GM21737 (cell line): ENCODE data around the gene SEL1L3.

Source experiments
- ATAC-seq: cut with Tn5 transposase; IDR thresholded peaks from one replicate; pipeline ENCODE4 v1.9.1; 2021; ENCODE audit warnings: mild to moderate bottlenecking, moderate library complexity; ENCODE audit not compliant: unreplicated experiment

SEL1L3 gene

GRCh38 chr4:25795566-25796454 is 67.0 kb downstream of the SEL1L3 start:
- no peak for ATAC-seq

GRCh38 chr4:25795091-25795490 is 67.7 kb downstream of the SEL1L3 start:
- ATAC-seq, result no peak

DNA sequence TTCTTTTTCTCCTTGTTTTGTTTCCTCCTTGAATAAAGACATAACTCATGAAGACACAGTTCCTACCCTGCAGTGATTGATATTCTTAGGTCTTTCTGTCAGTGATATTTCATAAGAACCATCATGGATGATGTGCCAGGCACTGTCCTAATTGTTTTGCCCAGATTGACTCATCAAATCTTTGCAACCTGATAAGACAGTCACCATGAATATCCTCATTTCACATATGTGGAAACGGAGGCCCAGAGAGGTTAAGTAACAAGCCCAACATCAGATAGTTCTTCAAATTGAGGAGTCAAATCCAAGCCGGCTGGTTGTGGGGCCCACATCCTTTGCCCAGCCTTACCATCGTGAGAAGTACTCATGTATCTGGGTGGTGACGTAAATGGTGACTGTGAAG is 69.9 kb downstream of the SEL1L3 start:
- ATAC-seq, result no peak

- ATAC-seq, result no peak
These were observed 70.5 kb downstream of the SEL1L3 start for GRCh38 chr4:25792200-25792791.

GRCh38 chr4:25790024-25790423 is 72.8 kb downstream of the SEL1L3 start:
- ATAC-seq, result no peak

GRCh38 chr4:25788703-25789238 is 74.0 kb downstream of the SEL1L3 start:
- ATAC-seq, result no peak

DNA sequence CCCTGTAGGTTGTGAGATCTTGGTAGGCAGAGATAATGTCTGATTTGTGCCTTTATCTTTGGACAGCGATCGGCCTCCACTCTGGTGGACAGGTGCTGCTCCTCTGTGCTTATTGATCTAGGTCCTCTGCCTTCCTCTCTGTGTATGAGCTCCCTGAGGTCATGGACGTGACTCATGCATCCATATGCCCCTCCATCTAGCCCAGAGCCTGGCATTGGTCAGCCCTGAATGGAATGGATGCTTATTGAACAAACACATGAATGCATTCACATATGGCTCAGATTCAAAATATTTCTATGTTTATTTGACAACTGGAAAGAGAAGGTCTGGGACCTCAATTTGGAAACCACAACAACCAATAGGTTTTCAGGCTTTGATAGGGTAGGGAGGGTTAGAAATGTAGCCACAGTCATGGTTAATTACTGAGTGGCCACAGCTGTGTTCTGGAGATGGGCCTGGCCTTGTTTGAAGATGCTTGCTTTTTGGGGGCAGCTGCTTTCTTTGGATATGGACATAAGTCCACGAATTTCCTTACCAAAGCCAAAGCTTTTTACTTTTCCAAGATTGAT is 76.2 kb downstream of the SEL1L3 start:
- no peak for ATAC-seq

DNA sequence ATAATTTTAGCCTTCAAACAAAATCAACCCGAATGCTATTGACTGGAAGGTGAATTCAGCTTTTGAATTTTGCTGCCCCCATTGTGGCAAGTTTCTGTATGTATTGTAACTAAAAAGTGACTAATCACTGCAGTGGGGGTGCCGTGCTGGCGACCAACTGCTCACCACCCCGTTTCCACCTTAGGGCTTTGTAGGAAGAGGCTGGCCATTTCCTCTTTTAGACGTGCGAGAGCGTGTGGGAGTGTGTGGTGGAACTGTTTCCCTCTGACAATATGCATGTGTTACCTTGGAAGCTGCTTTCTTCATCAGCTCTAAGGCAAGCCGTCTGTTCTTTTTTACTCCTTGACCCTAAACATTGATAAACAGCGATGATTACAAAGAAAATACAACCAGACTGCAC is 78.8 kb downstream of the SEL1L3 start:
- ATAC-seq, result no peak

- ATAC-seq, result no peak
These were observed 79.7 kb downstream of the SEL1L3 start for GRCh38 chr4:25783126-25783525.

- no peak for ATAC-seq
These were observed 80.3 kb downstream of the SEL1L3 start for GRCh38 chr4:25782482-25782881.

GRCh38 chr4:25779021-25779420 is 83.8 kb downstream of the SEL1L3 start:
- ATAC-seq, result no peak

GRCh38 chr4:25776795-25777194 is 86.0 kb downstream of the SEL1L3 start:
- no peak for ATAC-seq

DNA sequence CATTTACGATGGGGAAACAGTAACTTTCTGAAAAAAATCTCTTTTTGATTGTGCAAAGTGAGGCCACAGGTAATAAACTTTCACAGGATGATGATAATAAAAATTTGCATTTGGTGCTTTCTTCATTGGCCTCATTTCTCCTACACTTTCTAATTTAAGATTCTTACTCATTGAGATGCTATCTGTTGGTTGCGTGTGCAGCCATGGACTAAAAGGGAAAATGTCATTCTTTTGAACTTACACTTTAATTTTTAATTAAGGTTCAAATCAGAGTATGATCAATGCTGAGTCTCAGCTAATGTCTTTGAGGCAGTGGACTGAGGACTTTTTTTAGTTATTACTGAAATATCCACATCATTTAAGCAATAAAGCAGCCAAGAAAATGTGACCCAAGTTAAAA is 87.6 kb downstream of the SEL1L3 start:
- no peak for ATAC-seq

DNA sequence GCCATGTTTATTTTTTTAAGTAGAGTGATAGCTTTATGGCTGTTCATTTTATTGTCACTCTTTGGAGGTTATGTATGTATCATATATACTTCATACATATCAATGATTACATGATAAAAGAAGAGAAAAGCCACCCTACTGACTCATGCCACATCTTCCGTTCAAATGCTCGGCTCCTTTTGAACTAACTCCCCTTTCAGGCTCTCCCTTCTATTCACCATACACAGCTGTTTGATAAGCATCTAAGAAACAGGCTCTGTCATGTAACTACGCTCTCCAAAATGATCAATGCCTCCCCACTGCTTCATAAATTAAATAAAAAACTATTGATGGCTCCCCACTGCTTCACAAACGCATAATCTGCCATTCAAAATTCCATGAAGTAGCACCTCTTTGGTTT is 89.4 kb downstream of the SEL1L3 start:
- ATAC-seq, result no peak

- no peak for ATAC-seq
These were observed 91.1 kb downstream of the SEL1L3 start for GRCh38 chr4:25771672-25772071.

DNA sequence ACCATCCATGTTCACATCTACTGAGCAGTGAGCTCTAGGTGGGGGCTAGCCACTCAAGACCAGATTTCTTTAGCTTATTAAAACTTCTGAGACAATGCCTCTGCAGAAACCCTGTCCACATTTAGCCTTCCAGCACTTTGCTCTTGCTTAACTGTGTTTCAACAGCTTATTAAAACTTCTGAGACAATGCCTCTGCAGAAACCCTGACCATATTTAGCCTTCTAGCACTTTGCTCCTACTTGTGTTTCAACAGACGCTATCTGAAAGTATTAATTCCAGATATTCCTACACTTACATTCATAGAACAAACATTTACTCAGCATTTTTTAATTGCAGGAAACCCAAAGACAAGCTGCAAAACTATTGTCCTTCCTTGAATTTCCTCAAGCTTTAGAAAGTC is 91.9 kb downstream of the SEL1L3 start:
- no peak for ATAC-seq

DNA sequence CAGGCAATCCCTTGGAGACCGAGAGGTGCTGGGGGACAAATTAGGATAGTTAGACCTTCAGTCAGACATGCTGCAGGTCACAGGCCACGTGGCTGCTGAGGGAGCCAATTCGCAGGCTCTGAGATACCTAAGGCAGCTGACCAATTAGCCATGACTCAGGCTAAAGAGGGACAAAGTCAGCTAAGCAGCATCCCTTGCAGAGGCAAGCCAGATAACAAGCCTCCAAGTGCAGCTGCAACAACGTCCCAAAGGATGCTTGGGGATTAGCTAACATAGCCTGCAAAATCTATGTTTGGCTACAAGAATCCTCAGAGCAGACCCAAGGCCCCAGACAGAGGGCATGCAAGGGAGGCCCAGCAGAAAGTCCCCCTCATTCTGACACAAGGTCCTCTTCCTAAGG is 93.5 kb downstream of the SEL1L3 start:
- ATAC-seq, result no peak

GRCh38 chr4:25767877-25768725 is 94.7 kb downstream of the SEL1L3 start:
- no peak for ATAC-seq

GRCh38 chr4:25760518-25761157 is 102.2 kb downstream of the SEL1L3 start:
- ATAC-seq, result no peak

DNA sequence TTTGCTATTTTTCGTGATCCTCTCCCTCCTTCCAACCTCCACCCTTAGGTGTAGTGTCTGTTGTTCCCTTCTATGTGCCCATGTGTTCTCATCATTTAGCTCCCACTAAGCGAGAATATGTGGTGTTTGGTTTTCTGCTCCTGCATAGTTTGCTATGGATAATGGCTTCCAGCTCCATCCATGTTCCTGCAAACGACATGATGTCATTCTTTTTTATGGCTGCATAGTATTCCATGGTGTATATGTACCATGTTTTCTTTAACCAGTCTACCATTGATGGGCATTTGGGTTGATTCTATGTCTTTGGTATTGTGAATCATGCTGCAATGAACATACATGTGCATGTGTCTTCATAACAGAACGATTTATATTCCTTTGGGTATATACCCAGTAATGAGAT is 102.7 kb downstream of the SEL1L3 start:
- ATAC-seq, result no peak

GRCh38 chr4:25759101-25759500 is 103.7 kb downstream of the SEL1L3 start:
- no peak for ATAC-seq
